GM23338 (cell line): Measurements from ENCODE around the gene UBE3B. TPM values are rescaled to one million over a fixed set of nuclear protein-coding genes. Genes with fewer than 3 reads are reported as not detected.

ENCODE experiments used
- ATAC-seq: fragments of 200-7000 bp; cut with Tn5 transposase; 3 replicates; pipeline ENCODE4 v1.9.1; 2020
- DNase-seq: peaks from one replicate; pipeline ENCODE4 v3.0.0-alpha.2; 2015; ENCODE audit warnings: low spot score
- H2AFZ ChIP-seq: fragments of 200-600 bp; sonication (generic); 2 replicates; pipeline ENCODE4 v1.8.0; 2016; ENCODE audit warnings: antibody characterized with exemption, mild to moderate bottlenecking, moderate library complexity
- H3F3A ChIP-seq: fragments of 200-600 bp; sonication (generic); replicated peaks from 2 replicates; pipeline ENCODE4 v1.8.0; 2017; ENCODE audit warnings: antibody characterized with exemption, mixed run types, low read depth
- H3K27ac ChIP-seq: fragments of 200-600 bp; sonication (generic); 2 replicates; pipeline ENCODE4 v1.6.1; 2016; ENCODE audit warnings: low read depth
- H3K27me3 ChIP-seq: fragments of 200-600 bp; sonication (generic); 2 replicates; pipeline ENCODE4 v1.8.0; 2016; ENCODE audit warnings: mild to moderate bottlenecking, mixed run types, moderate library complexity; ENCODE audit not compliant: insufficient read depth
- H3K36me3 ChIP-seq: fragments of 200-600 bp; sonication (generic); 2 replicates; pipeline ENCODE4 v1.8.0; 2016; ENCODE audit warnings: mild to moderate bottlenecking; ENCODE audit not compliant: insufficient read depth
- H3K4me1 ChIP-seq: fragments of 200-600 bp; sonication (generic); 2 replicates; pipeline ENCODE4 v1.8.0; 2016; ENCODE audit warnings: mild to moderate bottlenecking, moderate library complexity; ENCODE audit not compliant: insufficient read depth
- H3K4me2 ChIP-seq: fragments of 200-600 bp; sonication (generic); 2 replicates; pipeline ENCODE4 v1.7.1; 2017; ENCODE audit warnings: mixed run types
- H3K4me3 ChIP-seq: fragments of 200-600 bp; sonication (generic); 2 replicates; pipeline ENCODE4 v1.6.1; 2016; ENCODE audit warnings: mixed run types
- H3K79me2 ChIP-seq: fragments of 200-600 bp; sonication (generic); replicated peaks from 2 replicates; pipeline ENCODE4 v1.8.0; 2017; ENCODE audit warnings: mild to moderate bottlenecking; ENCODE audit not compliant: insufficient read depth
- H3K9me2 ChIP-seq: fragments of 200-600 bp; sonication (generic); 2 replicates; pipeline ENCODE4 v1.8.0; 2017; ENCODE audit not compliant: insufficient read depth
- H4K20me1 ChIP-seq: fragments of 200-600 bp; sonication (generic); replicated peaks from 2 replicates; pipeline ENCODE4 v1.8.0; 2017; ENCODE audit warnings: mild to moderate bottlenecking; ENCODE audit not compliant: insufficient read depth
- H3K27ac Mint-ChIP-seq: 2 replicates; pipeline ENCODE4 v1.8.0; 2020; ENCODE audit warnings: inconsistent platforms, mild to moderate bottlenecking, moderate library complexity, mixed read lengths
- H3K27me3 Mint-ChIP-seq: 3 replicates; pipeline ENCODE4 v1.8.0; 2022; ENCODE audit warnings: low read depth, mild to moderate bottlenecking, moderate library complexity, mixed read lengths, inconsistent platforms; ENCODE audit not compliant: insufficient read depth, poor library complexity
- H3K36me3 Mint-ChIP-seq: 3 replicates; pipeline ENCODE4 v1.8.0; 2021; ENCODE audit warnings: low read depth, mild to moderate bottlenecking, inconsistent platforms, moderate library complexity, mixed read lengths
- H3K4me1 Mint-ChIP-seq: 3 replicates; pipeline ENCODE4 v1.8.0; 2020; ENCODE audit warnings: mild to moderate bottlenecking, inconsistent platforms, mixed read lengths
- H3K4me3 Mint-ChIP-seq: 3 replicates; pipeline ENCODE4 v1.8.0; 2021; ENCODE audit warnings: moderate library complexity, mild to moderate bottlenecking, inconsistent platforms, mixed read lengths
- H3K9me3 Mint-ChIP-seq: 3 replicates; pipeline ENCODE4 v1.8.0; 2020; ENCODE audit warnings: moderate library complexity, mild to moderate bottlenecking, inconsistent platforms, mixed read lengths
- EZH2phosphoT487 ChIP-seq: fragments of 200-600 bp; sonication (generic); IDR thresholded peaks from one replicate; pipeline ENCODE4 v1.8.1; 2018; ENCODE audit warnings: antibody characterized with exemption; ENCODE audit not compliant: unreplicated experiment
- JUNB ChIP-seq: IDR thresholded peaks from one replicate; pipeline ENCODE4 v1.6.1; 2016; ENCODE audit warnings: antibody characterized with exemption; ENCODE audit not compliant: unreplicated experiment
- NANOG ChIP-seq: IDR thresholded peaks from 2 replicates; pipeline ENCODE4 v1.6.1; 2016; ENCODE audit warnings: antibody characterized with exemption, borderline replicate concordance
- POLR2AphosphoS5 ChIP-seq: IDR thresholded peaks from 2 replicates; pipeline ENCODE4 v1.6.1; 2016; ENCODE audit warnings: antibody characterized with exemption, low read depth
- STAT1 ChIP-seq: IDR thresholded peaks from one replicate; pipeline ENCODE4 v1.6.1; 2016; ENCODE audit warnings: antibody characterized with exemption; ENCODE audit not compliant: unreplicated experiment
- ZNF114 ChIP-seq: fragments of 250-450 bp; sonication (Bioruptor Pico); IDR thresholded peaks from 2 replicates; pipeline ENCODE4 v1.5.0; 2020; ENCODE audit warnings: mild to moderate bottlenecking, moderate library complexity
- polyA plus RNA-seq: library from polyadenylated mRNA; unstranded; fragments of >200 nt; fragmentation: Nextera tagmentation; extraction: Ambion mirVana; gene quantifications from 2 replicates; pipeline ENCODE4 v1.2.1, GENCODE V29; 2016
- total RNA-seq: library from RNA; depleted of rRNA; stranded (reverse); fragments of >200 nt; shearing (Covaris generic); gene quantifications from 2 replicates; pipeline ENCODE4 v1.2.3, GENCODE V29; 2014
- TF ChIP-seq, protein P1 (sequence below), 2 experiments: fragments of 200-600 bp in 1 of 2; sonication (generic) in 1 of 2; conservative IDR thresholded peaks; 2 replicates each; pipeline versions ENCODE4 v1.5.1 to v1.6.1; 2016 to 2017; ENCODE audit warnings: antibody characterized with exemption in 2 of 2, low read depth in 2 of 2, mild to moderate bottlenecking in 2 of 2, moderate library complexity in 1 of 2
- TF ChIP-seq, protein P2 (sequence below): IDR thresholded peaks from one replicate; pipeline ENCODE4 v1.6.1; 2018; ENCODE audit warnings: antibody characterized with exemption; ENCODE audit not compliant: unreplicated experiment
- TF ChIP-seq, protein P3 (sequence below): fragments of 250-450 bp; sonication (Bioruptor Pico); IDR thresholded peaks from 2 replicates; pipeline ENCODE4 v1.5.0; 2020; ENCODE audit warnings: mild to moderate bottlenecking, moderate library complexity

UBE3B gene
- total and polyA plus RNA-seq, 2 experiments from 2014 or later = 20.8 TPM

GRCh38 chr12:109582636-109583035 is 105.2 kb downstream of the UBE3B start:
- Histone ChIP-seq H3K27me3 (no peaks in the 10 kb centered on the region), H2AFZ (no peak overlapping the region), H3K36me3 (peaks cover 10% of the 10 kb centered on the region), H3K4me2 (no peak overlapping the region), H3K9me2 (no peaks in the 10 kb centered on the region), H3K27ac (no peak overlapping the region), H3K79me2 (peaks cover 5% of the 10 kb centered on the region; the same call in 1 of the 2 replicates), H3K4me1 (no peaks in the 10 kb centered on the region), H4K20me1 (no peaks in the 10 kb centered on the region; the same call in 1 of the 2 replicates), H3K4me3 (no peak overlapping the region), H3F3A (no peaks in the 10 kb centered on the region)
- TF ChIP-seq JUNB (no peak), STAT1 (no peak), ZNF114 (no peak)
- TF ChIP-seq, protein P1, sequence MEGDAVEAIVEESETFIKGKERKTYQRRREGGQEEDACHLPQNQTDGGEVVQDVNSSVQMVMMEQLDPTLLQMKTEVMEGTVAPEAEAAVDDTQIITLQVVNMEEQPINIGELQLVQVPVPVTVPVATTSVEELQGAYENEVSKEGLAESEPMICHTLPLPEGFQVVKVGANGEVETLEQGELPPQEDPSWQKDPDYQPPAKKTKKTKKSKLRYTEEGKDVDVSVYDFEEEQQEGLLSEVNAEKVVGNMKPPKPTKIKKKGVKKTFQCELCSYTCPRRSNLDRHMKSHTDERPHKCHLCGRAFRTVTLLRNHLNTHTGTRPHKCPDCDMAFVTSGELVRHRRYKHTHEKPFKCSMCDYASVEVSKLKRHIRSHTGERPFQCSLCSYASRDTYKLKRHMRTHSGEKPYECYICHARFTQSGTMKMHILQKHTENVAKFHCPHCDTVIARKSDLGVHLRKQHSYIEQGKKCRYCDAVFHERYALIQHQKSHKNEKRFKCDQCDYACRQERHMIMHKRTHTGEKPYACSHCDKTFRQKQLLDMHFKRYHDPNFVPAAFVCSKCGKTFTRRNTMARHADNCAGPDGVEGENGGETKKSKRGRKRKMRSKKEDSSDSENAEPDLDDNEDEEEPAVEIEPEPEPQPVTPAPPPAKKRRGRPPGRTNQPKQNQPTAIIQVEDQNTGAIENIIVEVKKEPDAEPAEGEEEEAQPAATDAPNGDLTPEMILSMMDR (conservative IDR thresholded peaks at IDR 0.05; ENCODE audit: low read depth in 2 of 2) = peak in 1 of 2 experiments; percentile 50; a peak in 2 of 4 replicates
- TF ChIP-seq, protein P2, sequence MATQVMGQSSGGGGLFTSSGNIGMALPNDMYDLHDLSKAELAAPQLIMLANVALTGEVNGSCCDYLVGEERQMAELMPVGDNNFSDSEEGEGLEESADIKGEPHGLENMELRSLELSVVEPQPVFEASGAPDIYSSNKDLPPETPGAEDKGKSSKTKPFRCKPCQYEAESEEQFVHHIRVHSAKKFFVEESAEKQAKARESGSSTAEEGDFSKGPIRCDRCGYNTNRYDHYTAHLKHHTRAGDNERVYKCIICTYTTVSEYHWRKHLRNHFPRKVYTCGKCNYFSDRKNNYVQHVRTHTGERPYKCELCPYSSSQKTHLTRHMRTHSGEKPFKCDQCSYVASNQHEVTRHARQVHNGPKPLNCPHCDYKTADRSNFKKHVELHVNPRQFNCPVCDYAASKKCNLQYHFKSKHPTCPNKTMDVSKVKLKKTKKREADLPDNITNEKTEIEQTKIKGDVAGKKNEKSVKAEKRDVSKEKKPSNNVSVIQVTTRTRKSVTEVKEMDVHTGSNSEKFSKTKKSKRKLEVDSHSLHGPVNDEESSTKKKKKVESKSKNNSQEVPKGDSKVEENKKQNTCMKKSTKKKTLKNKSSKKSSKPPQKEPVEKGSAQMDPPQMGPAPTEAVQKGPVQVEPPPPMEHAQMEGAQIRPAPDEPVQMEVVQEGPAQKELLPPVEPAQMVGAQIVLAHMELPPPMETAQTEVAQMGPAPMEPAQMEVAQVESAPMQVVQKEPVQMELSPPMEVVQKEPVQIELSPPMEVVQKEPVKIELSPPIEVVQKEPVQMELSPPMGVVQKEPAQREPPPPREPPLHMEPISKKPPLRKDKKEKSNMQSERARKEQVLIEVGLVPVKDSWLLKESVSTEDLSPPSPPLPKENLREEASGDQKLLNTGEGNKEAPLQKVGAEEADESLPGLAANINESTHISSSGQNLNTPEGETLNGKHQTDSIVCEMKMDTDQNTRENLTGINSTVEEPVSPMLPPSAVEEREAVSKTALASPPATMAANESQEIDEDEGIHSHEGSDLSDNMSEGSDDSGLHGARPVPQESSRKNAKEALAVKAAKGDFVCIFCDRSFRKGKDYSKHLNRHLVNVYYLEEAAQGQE = no peak
- DNase-seq = peak; percentile 49
- Mint-ChIP-seq H3K27me3 (peaks cover 8% of the 10 kb centered on the region), H3K9me3 (no peaks in the 10 kb centered on the region), H3K4me3 (no peak overlapping the region), H3K27ac (no peak overlapping the region; the same call in 1 of the 2 replicates), H3K36me3 (peaks cover 48% of the 10 kb centered on the region), H3K4me1 (peaks cover 2% of the 10 kb centered on the region; the same call in 1 of the 3 replicates)
- peak; percentile 84 for ATAC-seq

DNA sequence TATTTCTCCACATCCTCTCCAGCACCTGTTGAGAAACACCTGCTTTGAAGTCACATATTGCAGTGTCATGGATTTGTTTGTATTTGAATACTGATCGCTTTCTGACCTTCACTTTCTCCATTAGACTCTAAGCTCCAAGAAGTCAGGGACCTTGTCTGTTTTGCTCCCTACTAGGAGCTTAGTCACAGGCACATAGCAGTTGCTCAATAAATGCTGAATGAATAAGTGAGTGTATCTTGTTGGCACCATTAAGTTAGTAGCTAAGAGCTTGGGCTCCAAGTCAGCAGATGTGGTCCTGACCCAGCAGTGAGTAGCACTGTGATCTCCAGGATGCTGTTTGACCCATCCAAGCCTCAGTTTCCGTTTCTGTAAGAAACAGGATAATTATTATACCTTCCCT is 106.3 kb downstream of the UBE3B start:
- no peak overlapping the region for H3K27ac ChIP-seq
- H3K4me1 ChIP-seq = no peaks in the 10 kb centered on the region
- peaks cover 5% of the 10 kb centered on the region; the same call in 1 of the 2 replicates for H3K79me2 ChIP-seq
- no peaks in the 10 kb centered on the region for H3F3A ChIP-seq
- H3K4me1 Mint-ChIP-seq = peaks cover 2% of the 10 kb centered on the region; the same call in 1 of the 3 replicates
- ATAC-seq (no peak), DNase-seq (no peak)
- H3K9me2 ChIP-seq = no peaks in the 10 kb centered on the region
- no peak overlapping the region for H3K4me3 ChIP-seq
- H4K20me1 ChIP-seq = no peaks in the 10 kb centered on the region; the same call in 1 of the 2 replicates
- H3K27me3 Mint-ChIP-seq = peaks cover 10% of the 10 kb centered on the region
- no peaks in the 10 kb centered on the region for H3K9me3 Mint-ChIP-seq
- no peak overlapping the region for H3K4me3 Mint-ChIP-seq
- H2AFZ ChIP-seq = no peak overlapping the region
- H3K4me2 ChIP-seq = no peak overlapping the region
- TF ChIP-seq EZH2phosphoT487 (no peak), NANOG (no peak), ZNF114 (no peak), POLR2AphosphoS5 (no peak)
- TF ChIP-seq, protein P3, sequence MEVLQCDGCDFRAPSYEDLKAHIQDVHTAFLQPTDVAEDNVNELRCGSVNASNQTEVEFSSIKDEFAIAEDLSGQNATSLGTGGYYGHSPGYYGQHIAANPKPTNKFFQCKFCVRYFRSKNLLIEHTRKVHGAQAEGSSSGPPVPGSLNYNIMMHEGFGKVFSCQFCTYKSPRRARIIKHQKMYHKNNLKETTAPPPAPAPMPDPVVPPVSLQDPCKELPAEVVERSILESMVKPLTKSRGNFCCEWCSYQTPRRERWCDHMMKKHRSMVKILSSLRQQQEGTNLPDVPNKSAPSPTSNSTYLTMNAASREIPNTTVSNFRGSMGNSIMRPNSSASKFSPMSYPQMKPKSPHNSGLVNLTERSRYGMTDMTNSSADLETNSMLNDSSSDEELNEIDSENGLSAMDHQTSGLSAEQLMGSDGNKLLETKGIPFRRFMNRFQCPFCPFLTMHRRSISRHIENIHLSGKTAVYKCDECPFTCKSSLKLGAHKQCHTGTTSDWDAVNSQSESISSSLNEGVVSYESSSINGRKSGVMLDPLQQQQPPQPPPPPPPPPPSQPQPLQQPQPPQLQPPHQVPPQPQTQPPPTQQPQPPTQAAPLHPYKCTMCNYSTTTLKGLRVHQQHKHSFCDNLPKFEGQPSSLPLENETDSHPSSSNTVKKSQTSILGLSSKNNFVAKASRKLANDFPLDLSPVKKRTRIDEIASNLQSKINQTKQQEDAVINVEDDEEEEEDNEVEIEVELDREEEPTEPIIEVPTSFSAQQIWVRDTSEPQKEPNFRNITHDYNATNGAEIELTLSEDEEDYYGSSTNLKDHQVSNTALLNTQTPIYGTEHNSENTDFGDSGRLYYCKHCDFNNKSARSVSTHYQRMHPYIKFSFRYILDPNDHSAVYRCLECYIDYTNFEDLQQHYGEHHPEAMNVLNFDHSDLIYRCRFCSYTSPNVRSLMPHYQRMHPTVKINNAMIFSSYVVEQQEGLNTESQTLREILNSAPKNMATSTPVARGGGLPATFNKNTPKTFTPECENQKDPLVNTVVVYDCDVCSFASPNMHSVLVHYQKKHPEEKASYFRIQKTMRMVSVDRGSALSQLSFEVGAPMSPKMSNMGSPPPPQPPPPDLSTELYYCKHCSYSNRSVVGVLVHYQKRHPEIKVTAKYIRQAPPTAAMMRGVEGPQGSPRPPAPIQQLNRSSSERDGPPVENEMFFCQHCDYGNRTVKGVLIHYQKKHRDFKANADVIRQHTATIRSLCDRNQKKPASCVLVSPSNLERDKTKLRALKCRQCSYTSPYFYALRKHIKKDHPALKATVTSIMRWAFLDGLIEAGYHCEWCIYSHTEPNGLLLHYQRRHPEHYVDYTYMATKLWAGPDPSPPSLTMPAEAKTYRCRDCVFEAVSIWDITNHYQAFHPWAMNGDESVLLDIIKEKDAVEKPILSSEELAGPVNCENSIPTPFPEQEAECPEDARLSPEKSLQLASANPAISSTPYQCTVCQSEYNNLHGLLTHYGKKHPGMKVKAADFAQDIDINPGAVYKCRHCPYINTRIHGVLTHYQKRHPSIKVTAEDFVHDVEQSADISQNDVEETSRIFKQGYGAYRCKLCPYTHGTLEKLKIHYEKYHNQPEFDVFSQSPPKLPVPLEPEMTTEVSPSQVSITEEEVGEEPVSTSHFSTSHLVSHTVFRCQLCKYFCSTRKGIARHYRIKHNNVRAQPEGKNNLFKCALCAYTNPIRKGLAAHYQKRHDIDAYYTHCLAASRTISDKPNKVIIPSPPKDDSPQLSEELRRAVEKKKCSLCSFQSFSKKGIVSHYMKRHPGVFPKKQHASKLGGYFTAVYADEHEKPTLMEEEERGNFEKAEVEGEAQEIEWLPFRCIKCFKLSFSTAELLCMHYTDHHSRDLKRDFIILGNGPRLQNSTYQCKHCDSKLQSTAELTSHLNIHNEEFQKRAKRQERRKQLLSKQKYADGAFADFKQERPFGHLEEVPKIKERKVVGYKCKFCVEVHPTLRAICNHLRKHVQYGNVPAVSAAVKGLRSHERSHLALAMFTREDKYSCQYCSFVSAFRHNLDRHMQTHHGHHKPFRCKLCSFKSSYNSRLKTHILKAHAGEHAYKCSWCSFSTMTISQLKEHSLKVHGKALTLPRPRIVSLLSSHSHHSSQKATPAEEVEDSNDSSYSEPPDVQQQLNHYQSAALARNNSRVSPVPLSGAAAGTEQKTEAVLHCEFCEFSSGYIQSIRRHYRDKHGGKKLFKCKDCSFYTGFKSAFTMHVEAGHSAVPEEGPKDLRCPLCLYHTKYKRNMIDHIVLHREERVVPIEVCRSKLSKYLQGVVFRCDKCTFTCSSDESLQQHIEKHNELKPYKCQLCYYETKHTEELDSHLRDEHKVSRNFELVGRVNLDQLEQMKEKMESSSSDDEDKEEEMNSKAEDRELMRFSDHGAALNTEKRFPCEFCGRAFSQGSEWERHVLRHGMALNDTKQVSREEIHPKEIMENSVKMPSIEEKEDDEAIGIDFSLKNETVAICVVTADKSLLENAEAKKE (CRISPR knock-in tag) = no peak
- peaks cover 10% of the 10 kb centered on the region for H3K36me3 ChIP-seq
- no peaks in the 10 kb centered on the region for H3K27me3 ChIP-seq
- peaks cover 46% of the 10 kb centered on the region for H3K36me3 Mint-ChIP-seq
- no peak overlapping the region for H3K27ac Mint-ChIP-seq
